HCT116 (cell line): ENCODE results near the gene PRPF40B. TPM values are rescaled to one million over a fixed set of nuclear protein-coding genes. Genes with fewer than 3 reads are reported as not detected.

Experiments used
- ATAC-seq: fragments of 200-7000 bp; cut with Tn5 transposase; 2 replicates; pipeline ENCODE4 v1.9.1; 2020; ENCODE audit warnings: mild to moderate bottlenecking, moderate library complexity
- BruUV-seq: library from RNA; stranded (reverse); fragments of 400-500 nt; replicated peaks from 2 replicates; lab custom pipeline; 2021; lab: Mats Ljungman, UMichigan
- CTCF ChIA-PET: fragments of 300-600 bp; sonication (Branson Sonifier 250); formaldehyde crosslinking; loops from one replicate; lab custom pipeline; 2021; ENCODE audit warnings: antibody characterized with exemption; lab: Charles Lee
- POLR2A ChIA-PET: fragments of 300-600, 350-600 bp; sonication (Branson Sonifier 250); formaldehyde crosslinking; loops from one replicate; lab custom pipeline; 2021; ENCODE audit warnings: antibody characterized with exemption; lab: Charles Lee
- RAD21 ChIA-PET, 2 experiments: fragments of 300-600 bp; sonication (Branson Sonifier 250); formaldehyde crosslinking; loops; one replicate each; lab custom pipeline; 2023; ENCODE audit warnings: low total read pairs in 2 of 2; ENCODE audit not compliant: uncharacterized antibody in 2 of 2, unreplicated experiment in 2 of 2, low non-redundant PET in 1 of 2; lab: Charles Lee
- DNase-seq: peaks from one replicate; pipeline ENCODE4 v3.0.0-alpha.2; 2010; ENCODE audit warnings: low read depth, low spot score
- H2AFZ ChIP-seq: fragments of 200-600 bp; shearing (Covaris generic), sonication (generic); 2 replicates; pipeline ENCODE4 v1.6.1; 2017; ENCODE audit warnings: low read depth, mixed run types, mixed read lengths, antibody characterized with exemption, low read length; ENCODE audit not compliant: poor library complexity, severe bottlenecking
- H3K27ac ChIP-seq: 2 replicates; pipeline ENCODE4 v1.5.1; 2012; ENCODE audit warnings: low read depth, low read length
- H3K27me3 ChIP-seq: fragments of 200-600 bp; sonication (generic); 2 replicates; pipeline ENCODE4 v1.6.1; 2016; ENCODE audit warnings: mixed run types, low read length, mixed read lengths; ENCODE audit not compliant: insufficient read depth
- H3K36me3 ChIP-seq, 2 experiments: fragments of 200-500 bp in 1 of 2; fragments of 200-600 bp in 1 of 2; sonication (Bioruptor generic) in 1 of 2; sonication (generic) in 1 of 2; 2 replicates each; pipeline versions ENCODE4 v1.5.1 to v1.6.1; 2014 to 2016; ENCODE audit warnings: low read length in 2 of 2, inconsistent platforms in 1 of 2, mixed read lengths in 1 of 2, mixed run types in 1 of 2; ENCODE audit not compliant: insufficient read depth in 2 of 2, control insufficient read depth in 1 of 2
- H3K4me1 ChIP-seq, 2 experiments: fragments of 200-600 bp in 1 of 2; sonication (generic) in 1 of 2; 2 replicates each; pipeline versions ENCODE4 v1.5.1 to v1.6.1; 2012 to 2017; ENCODE audit warnings: low read length in 2 of 2, inconsistent platforms in 1 of 2, mild to moderate bottlenecking in 1 of 2, mixed read lengths in 1 of 2, mixed run types in 1 of 2, moderate library complexity in 1 of 2; ENCODE audit not compliant: insufficient read depth in 2 of 2, control insufficient read depth in 1 of 2
- H3K4me2 ChIP-seq: fragments of 200-600 bp; sonication (generic); 2 replicates; pipeline ENCODE4 v1.6.1; 2017; ENCODE audit warnings: mixed run types, low read length, mixed read lengths
- H3K4me3 ChIP-seq, 2 experiments: fragments of 200-600 bp in 1 of 2; sonication (generic) in 1 of 2; replicated peaks in 1 of 2; 2 replicates each; pipeline ENCODE4 v1.5.1; 2011 to 2016; ENCODE audit warnings: low read length in 2 of 2, control low read depth in 1 of 2, low read depth in 1 of 2, mild to moderate bottlenecking in 1 of 2, mixed read lengths in 1 of 2, mixed run types in 1 of 2
- H3K79me2 ChIP-seq: fragments of 200-600 bp; sonication (generic); 2 replicates; pipeline ENCODE4 v1.6.1; 2017; ENCODE audit warnings: mild to moderate bottlenecking, mixed run types, low read length, moderate library complexity, mixed read lengths; ENCODE audit not compliant: insufficient read depth
- H3K9ac ChIP-seq: fragments of 200-600 bp; sonication (generic); 2 replicates; pipeline ENCODE4 v1.6.1; 2016; ENCODE audit warnings: low read length, mixed read lengths
- H3K9me2 ChIP-seq: fragments of 200-600 bp; sonication (generic), shearing (Covaris generic); 2 replicates; pipeline ENCODE4 v1.6.1; 2017; ENCODE audit warnings: mixed run types, mild to moderate bottlenecking, moderate library complexity; ENCODE audit not compliant: insufficient read depth
- H3K9me3 ChIP-seq, 2 experiments: fragments of 200-500 bp in 1 of 2; fragments of 200-600 bp in 1 of 2; sonication (Bioruptor generic) in 1 of 2; sonication (generic) in 1 of 2; 2 replicates each; pipeline ENCODE4 v1.6.1; 2014 to 2017; ENCODE audit warnings: low read length in 2 of 2, mixed read lengths in 2 of 2, inconsistent platforms in 1 of 2, low read depth in 1 of 2, mild to moderate bottlenecking in 1 of 2, mixed run types in 1 of 2, moderate library complexity in 1 of 2; ENCODE audit not compliant: control insufficient read depth in 1 of 2, insufficient read depth in 1 of 2
- H4K20me1 ChIP-seq: fragments of 200-600 bp; sonication (generic), shearing (Covaris generic); 2 replicates; pipeline ENCODE4 v1.6.1; 2017; ENCODE audit warnings: mixed run types, mild to moderate bottlenecking, moderate library complexity; ENCODE audit not compliant: insufficient read depth
- CBX3 ChIP-seq: IDR thresholded peaks from 2 replicates; pipeline ENCODE4 v1.6.1; 2012; ENCODE audit warnings: low read depth
- CEBPB ChIP-seq: IDR thresholded peaks from 2 replicates; pipeline ENCODE4 v1.6.1; 2012; ENCODE audit warnings: low read depth
- ELF1 ChIP-seq: IDR thresholded peaks from 2 replicates; pipeline ENCODE4 v1.6.1; 2012; ENCODE audit warnings: low read depth, borderline replicate concordance
- EZH2 ChIP-seq: fragments of 200-600 bp; sonication (generic); IDR thresholded peaks from 2 replicates; pipeline ENCODE4 v1.6.1; 2017; ENCODE audit warnings: antibody characterized with exemption, mixed run types
- EZH2phosphoT487 ChIP-seq: fragments of 200-600 bp; IDR thresholded peaks from 2 replicates; pipeline ENCODE4 v1.6.1; 2018; ENCODE audit warnings: antibody characterized with exemption, borderline replicate concordance
- FOSL1 ChIP-seq: IDR thresholded peaks from 2 replicates; pipeline ENCODE4 v1.6.1; 2012; ENCODE audit warnings: low read depth
- JUND ChIP-seq: IDR thresholded peaks from 2 replicates; pipeline ENCODE4 v1.6.1; 2012
- MAX ChIP-seq: IDR thresholded peaks from 2 replicates; pipeline ENCODE4 v1.6.1; 2012
- POLR2A ChIP-seq: IDR thresholded peaks from 2 replicates; pipeline ENCODE4 v1.7.0; 2011; ENCODE audit warnings: borderline replicate concordance; ENCODE audit not compliant: insufficient read depth, insufficient read length; ENCODE audit errors: extremely low read depth
- POLR2AphosphoS5 ChIP-seq: IDR thresholded peaks from 2 replicates; pipeline ENCODE4 v1.6.1; 2011; ENCODE audit warnings: mild to moderate bottlenecking, low read depth, low read length, moderate library complexity
- RAD21 ChIP-seq: IDR thresholded peaks from 2 replicates; pipeline ENCODE4 v1.6.1; 2012; ENCODE audit warnings: low read depth, mild to moderate bottlenecking
- SIN3A ChIP-seq: IDR thresholded peaks from 2 replicates; pipeline ENCODE4 v1.6.1; 2012; ENCODE audit warnings: low read depth
- SRF ChIP-seq: IDR thresholded peaks from 2 replicates; pipeline ENCODE4 v1.6.1; 2012; ENCODE audit warnings: low read depth
- TCF7L2 ChIP-seq: IDR thresholded peaks from 2 replicates; pipeline ENCODE4 v1.7.0; 2011; ENCODE audit warnings: borderline replicate concordance, inconsistent platforms; ENCODE audit not compliant: insufficient read depth, insufficient read length; ENCODE audit errors: extremely low read depth
- YY1 ChIP-seq: IDR thresholded peaks from 2 replicates; pipeline ENCODE4 v1.6.1; 2011; ENCODE audit warnings: low read length, low read depth, moderate library complexity, mild to moderate bottlenecking; ENCODE audit not compliant: insufficient replicate concordance; ENCODE audit errors: extremely low read depth
- ZBTB33 ChIP-seq: IDR thresholded peaks from 2 replicates; pipeline ENCODE4 v1.6.1; 2011; ENCODE audit warnings: mild to moderate bottlenecking, low read length, moderate library complexity; ENCODE audit not compliant: insufficient replicate concordance; ENCODE audit errors: extremely low read depth
- ZFX ChIP-seq: fragments of 450-650 bp; IDR thresholded peaks from 2 replicates; pipeline ENCODE4 v1.6.1; 2017
- ZNF274 ChIP-seq: fragments of 200-500 bp; sonication (Bioruptor generic); IDR thresholded peaks from 2 replicates; pipeline ENCODE4 v1.6.1; 2014; ENCODE audit warnings: mild to moderate bottlenecking, low read depth, low read length, inconsistent platforms
- intact Hi-C: fragments of 100-400 bp; cut with micrococcal nuclease; formaldehyde crosslinking; loops from 2 replicates; pipeline ENCODE4 v1.10.0; 2022
- total RNA-seq: library from RNA; stranded (reverse); gene quantifications from one replicate; pipeline ENCODE4 v1.2.1, GENCODE V29; 2021; ENCODE audit not compliant: unreplicated experiment

Gene PRPF40B
- total RNA-seq, 1 experiment from 2014 or later: 29.0 TPM

GRCh38 chr12:49618576-49618975, 4.8 kb upstream of the PRPF40B start:
- ATAC-seq (no peak), DNase-seq (no peak)
- Histone ChIP-seq H3K9me3 (peaks cover 0 to 4% of the 10 kb centered on the region in 2 experiments; a peak in 1 of 4 replicates), H3K27me3 (no peaks in the 10 kb centered on the region), H3K4me3 (no peak overlapping the region), H3K9ac (no peak overlapping the region), H2AFZ (no peak overlapping the region), H4K20me1 (no peaks in the 10 kb centered on the region), H3K27ac (no peak overlapping the region), H3K4me2 (no peak overlapping the region), H3K36me3 (no peaks in the 10 kb centered on the region), H3K79me2 (no peaks in the 10 kb centered on the region), H3K4me1 (peaks cover 7 to 22% of the 10 kb centered on the region in 2 experiments), H3K9me2 (no peaks in the 10 kb centered on the region)
- RAD21 ChIA-PET: no interaction called here
- BruUV-seq: no TSS peak
- no peak for TF ChIP-seq EZH2phosphoT487
- TF ChIP-seq POLR2A: no peak
- TF ChIP-seq SRF: no peak
- TF ChIP-seq POLR2AphosphoS5: no peak
- TF ChIP-seq FOSL1: no peak
- TF ChIP-seq EZH2: no peak
- no peak for TF ChIP-seq ZNF274
- TF ChIP-seq CEBPB: no peak
- TF ChIP-seq ZBTB33: no peak
- no peak for TF ChIP-seq JUND
- no peak for TF ChIP-seq TCF7L2
- TF ChIP-seq ELF1: no peak
- TF ChIP-seq SIN3A: no peak
- no peak for TF ChIP-seq YY1
- TF ChIP-seq CBX3: no peak
- TF ChIP-seq ZFX: no peak
- TF ChIP-seq RAD21: no peak
- TF ChIP-seq MAX: no peak
- CTCF ChIA-PET: interaction anchor here (1.5 kb wide), 1 partner anchor 27 kb away, joined by 3 read pairs; no protein-coding TSS in a partner anchor
- intact Hi-C loops: no loop called here
- POLR2A ChIA-PET: no interaction called here
